Stomach smooth muscle (tissue), 2 donors: ENCODE data around the gene TAB2.

ENCODE experiments used
- H3K27ac ChIP-seq: one replicate; pipeline ENCODE4 v1.7.0; 2013; ENCODE audit warnings: mild to moderate bottlenecking, low read length, inconsistent platforms
- H3K27me3 ChIP-seq, 2 donors: one replicate each; pipeline ENCODE4 v1.7.0; 2013; ENCODE audit warnings: low read length in 2 of 2; ENCODE audit not compliant: insufficient read depth in 2 of 2, control insufficient read depth in 1 of 2
- H3K36me3 ChIP-seq, 2 donors: one replicate each; pipeline ENCODE4 v1.7.0; 2013; ENCODE audit warnings: low read length in 2 of 2; ENCODE audit not compliant: control insufficient read depth in 2 of 2, insufficient read depth in 2 of 2
- H3K4me1 ChIP-seq: one replicate; pipeline ENCODE4 v1.7.0; 2013; ENCODE audit warnings: low read length; ENCODE audit not compliant: control insufficient read depth, insufficient read depth
- H3K4me3 ChIP-seq, 2 donors: one replicate each; pipeline ENCODE4 v1.7.0; 2013; ENCODE audit warnings: low read length in 2 of 2
- H3K9ac ChIP-seq, 2 donors: one replicate each; pipeline ENCODE4 v1.7.0; 2013; ENCODE audit warnings: low read length in 2 of 2, mild to moderate bottlenecking in 1 of 2
- H3K9me3 ChIP-seq, 2 donors: one replicate each; pipeline ENCODE4 v1.7.0; 2013; ENCODE audit warnings: low read length in 2 of 2; ENCODE audit not compliant: control insufficient read depth in 2 of 2
- donor health status: healthy.
- donor health status: Pancreatic carcinoma.

Gene TAB2

DNA sequence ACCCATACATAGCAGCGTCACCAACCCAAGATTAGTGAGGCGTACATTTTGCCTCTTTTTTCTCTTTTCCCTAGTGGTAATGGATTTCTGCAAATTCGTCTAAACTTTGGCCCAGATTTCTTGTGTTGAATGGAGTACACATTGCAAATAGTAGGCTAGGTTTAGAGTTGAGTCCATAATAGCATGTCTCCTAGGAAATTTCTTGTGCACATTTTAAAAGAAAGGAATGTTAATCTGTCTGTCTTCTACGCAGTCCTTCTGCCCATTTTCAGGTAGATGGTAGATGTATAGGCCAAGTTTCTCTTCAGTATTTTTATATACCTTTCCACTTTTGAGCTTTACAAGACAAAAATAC is 15.7 kb downstream of the TAB2 start:
- peaks cover 2% of the 10 kb centered on the region for H3K4me1 ChIP-seq
- no peaks in the 10 kb centered on the region for H3K9me3 ChIP-seq
- H3K9ac ChIP-seq: no peak overlapping the region
- no peaks in the 10 kb centered on the region for H3K27me3 ChIP-seq
- no peaks in the 10 kb centered on the region for H3K36me3 ChIP-seq
- H3K27ac ChIP-seq: no peak overlapping the region
- no peak overlapping the region for H3K4me3 ChIP-seq

DNA sequence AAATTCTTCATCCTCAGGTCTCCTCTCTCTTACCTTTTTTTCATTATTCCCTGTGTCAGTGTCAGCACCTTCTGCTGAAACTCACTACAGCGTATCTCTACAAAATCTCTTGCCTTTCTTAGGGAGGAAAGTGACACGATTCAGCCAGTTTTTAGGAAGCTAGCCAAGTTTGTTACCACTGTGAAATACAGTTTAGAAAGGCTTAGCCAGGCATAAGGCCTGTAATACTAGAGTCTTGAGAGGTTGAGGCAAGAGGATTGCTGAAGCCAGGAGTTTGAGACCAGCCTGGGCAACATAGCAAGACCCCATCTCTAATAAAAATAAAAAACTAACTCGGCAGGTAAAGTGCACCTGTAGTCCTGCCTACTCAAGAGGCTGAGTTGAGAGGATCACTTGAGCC is 16.7 kb downstream of the TAB2 start:
- Histone ChIP-seq H3K27ac (no peak overlapping the region), H3K4me1 (peaks cover 2% of the 10 kb centered on the region), H3K9me3 (no peaks in the 10 kb centered on the region), H3K36me3 (no peaks in the 10 kb centered on the region), H3K27me3 (no peaks in the 10 kb centered on the region), H3K9ac (no peak overlapping the region), H3K4me3 (no peak overlapping the region)

DNA sequence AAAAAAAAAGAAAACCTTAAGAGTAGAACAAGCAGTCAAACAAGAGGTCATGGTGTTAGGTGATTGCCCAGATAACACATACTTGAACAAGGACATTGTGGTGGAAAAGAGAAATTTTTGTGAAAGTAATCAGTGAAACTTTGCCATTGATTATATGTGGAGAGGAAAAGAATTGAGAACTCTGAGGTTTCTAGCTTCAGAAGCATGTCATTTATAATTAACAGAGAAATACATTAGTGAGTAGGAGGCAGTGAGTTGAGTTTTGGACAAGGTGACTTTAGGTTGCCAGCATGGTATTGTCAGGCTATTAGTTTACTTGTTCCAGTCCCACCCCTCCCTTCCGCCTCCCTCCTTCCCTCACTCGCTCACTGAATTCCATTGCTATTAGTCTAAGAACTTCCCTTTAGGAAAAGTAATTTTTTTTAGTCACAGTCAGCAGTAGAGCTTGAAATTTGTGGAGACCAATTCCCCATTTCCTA is 17.2 kb downstream of the TAB2 start:
- Histone ChIP-seq H3K4me1 (peaks cover 2% of the 10 kb centered on the region), H3K36me3 (no peaks in the 10 kb centered on the region), H3K9me3 (no peaks in the 10 kb centered on the region), H3K4me3 (no peak overlapping the region), H3K27ac (no peak overlapping the region), H3K27me3 (no peaks in the 10 kb centered on the region), H3K9ac (no peak overlapping the region)

DNA sequence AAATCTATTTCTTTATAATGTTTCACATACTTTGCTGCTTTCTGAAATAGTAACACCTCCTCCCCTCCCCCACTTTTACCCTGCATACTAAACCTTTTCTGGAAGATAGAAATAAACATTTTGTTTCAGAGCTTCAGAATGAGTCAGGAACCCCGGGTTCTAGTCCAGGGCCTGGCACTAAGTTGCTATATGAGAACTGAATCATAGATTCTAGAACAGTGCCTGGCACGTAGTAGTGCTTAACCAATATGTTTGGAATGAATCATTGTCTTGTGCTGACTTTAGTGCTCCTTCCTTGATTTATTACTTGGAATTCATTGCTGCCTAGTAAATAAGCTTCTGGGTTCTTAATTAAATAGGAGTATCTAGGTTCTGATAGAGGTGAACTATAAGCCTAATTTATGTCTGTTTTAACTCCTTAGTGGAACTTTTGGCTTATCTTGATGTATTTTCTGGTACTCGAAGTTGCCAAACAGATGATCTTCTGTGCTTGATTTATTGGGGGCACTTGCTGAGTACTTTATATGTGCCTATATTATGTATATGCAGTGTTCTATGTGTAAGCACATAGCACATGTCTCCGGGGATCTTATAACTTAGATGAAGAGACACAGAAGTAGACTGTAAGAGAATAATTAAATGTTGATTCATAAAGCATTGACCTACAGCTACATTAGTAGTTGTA is 18.6 kb downstream of the TAB2 start:
- H3K9me3 ChIP-seq: no peaks in the 10 kb centered on the region
- H3K9ac ChIP-seq: no peak overlapping the region
- peak overlapping the region in 1 of 2 donors; percentile 31 for H3K4me3 ChIP-seq
- H3K4me1 ChIP-seq: peaks cover 2% of the 10 kb centered on the region
- no peaks in the 10 kb centered on the region for H3K27me3 ChIP-seq
- no peak overlapping the region for H3K27ac ChIP-seq
- no peaks in the 10 kb centered on the region for H3K36me3 ChIP-seq

DNA sequence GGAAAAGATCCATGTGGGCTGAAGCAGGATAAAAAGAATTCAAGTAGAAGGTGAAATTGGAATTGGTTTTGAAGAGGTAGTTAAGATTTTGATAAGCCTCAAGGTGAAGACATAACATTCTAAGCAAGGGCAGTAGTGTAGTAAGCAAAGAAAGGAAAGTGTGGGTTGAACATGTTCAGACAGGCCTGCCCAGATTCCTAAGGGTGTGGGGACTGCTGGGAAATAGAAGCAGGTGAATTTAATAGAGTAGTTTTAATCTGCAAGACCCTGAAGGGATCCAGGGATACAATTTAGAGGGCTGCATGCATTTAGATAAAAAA is 19.1 kb downstream of the TAB2 start:
- Histone ChIP-seq H3K4me3 (no peak overlapping the region), H3K27ac (no peak overlapping the region), H3K4me1 (peaks cover 2% of the 10 kb centered on the region)

DNA sequence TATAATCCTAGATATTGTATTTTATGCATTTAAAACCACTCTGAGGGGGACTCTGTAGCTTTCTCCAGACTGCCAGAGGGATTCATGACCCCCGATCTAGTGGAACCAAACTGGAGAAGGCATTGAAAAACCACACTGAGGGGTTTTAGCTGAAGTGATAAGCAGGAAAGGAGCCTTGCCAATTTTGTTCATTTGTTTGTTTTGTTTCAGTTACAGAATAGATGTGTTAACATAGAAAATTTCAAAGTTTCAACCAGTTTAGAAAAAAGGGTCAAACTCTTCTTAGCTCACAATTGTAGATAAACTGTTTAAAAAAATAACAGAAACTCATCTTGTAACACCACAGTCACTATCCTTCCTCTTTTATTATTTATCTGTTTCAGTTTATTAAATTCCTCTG is 19.8 kb downstream of the TAB2 start:
- H3K27me3 ChIP-seq: no peaks in the 10 kb centered on the region
- no peaks in the 10 kb centered on the region for H3K36me3 ChIP-seq
- H3K9me3 ChIP-seq: no peaks in the 10 kb centered on the region
- H3K4me3 ChIP-seq: no peak overlapping the region
- no peak overlapping the region for H3K9ac ChIP-seq
- no peak overlapping the region for H3K27ac ChIP-seq
- peaks cover 2% of the 10 kb centered on the region for H3K4me1 ChIP-seq

More for the DNA sequence above, 19.1 kb downstream of the TAB2 start:
- H3K27me3 ChIP-seq: no peaks in the 10 kb centered on the region
- no peaks in the 10 kb centered on the region for H3K9me3 ChIP-seq
- no peak overlapping the region for H3K9ac ChIP-seq
- H3K36me3 ChIP-seq: no peaks in the 10 kb centered on the region

DNA sequence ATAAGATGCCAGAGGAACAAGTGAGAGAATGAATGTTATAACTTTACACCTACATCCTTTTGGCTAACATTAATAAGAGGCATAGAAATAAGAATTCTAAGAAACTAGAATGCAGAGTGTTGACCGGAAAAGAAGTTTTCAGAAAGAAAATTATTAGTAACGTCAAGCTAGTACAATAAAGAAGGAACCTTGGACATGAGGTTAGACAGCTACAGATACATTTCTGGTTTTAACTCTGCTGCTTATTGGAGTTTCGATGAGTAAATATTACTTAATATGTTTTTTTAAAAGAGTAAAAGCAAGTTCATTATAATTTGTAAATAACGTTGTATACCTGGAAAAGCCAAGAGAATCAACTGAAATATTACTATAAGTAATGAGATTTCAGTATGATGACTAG is 22.7 kb downstream of the TAB2 start:
- Histone ChIP-seq H3K27ac (no peak overlapping the region), H3K27me3 (no peaks in the 10 kb centered on the region), H3K36me3 (no peaks in the 10 kb centered on the region), H3K9ac (no peak overlapping the region), H3K9me3 (no peaks in the 10 kb centered on the region), H3K4me1 (peaks cover 2% of the 10 kb centered on the region), H3K4me3 (no peak overlapping the region)

DNA sequence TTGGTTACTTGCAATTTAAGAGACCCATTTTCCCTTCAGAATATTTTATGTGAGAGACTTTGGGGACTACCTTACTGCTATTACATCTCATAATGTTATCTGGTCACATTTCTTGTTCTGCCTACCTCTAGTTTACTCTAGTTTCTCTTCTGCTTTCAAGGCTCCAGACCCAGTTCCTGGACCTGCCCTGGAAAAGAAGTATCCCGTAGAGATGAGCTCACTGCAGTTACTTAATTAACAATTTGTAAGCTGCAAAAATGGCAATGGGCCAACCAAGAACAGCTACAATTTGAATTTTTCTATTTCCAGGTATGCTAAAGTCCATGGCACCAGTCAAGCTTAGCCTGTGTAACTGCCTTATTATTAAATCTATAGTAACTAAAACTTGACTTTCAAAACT is 25.0 kb downstream of the TAB2 start:
- no peak overlapping the region for H3K9ac ChIP-seq
- H3K9me3 ChIP-seq: no peaks in the 10 kb centered on the region
- H3K4me3 ChIP-seq: no peak overlapping the region
- no peaks in the 10 kb centered on the region for H3K36me3 ChIP-seq
- no peaks in the 10 kb centered on the region for H3K27me3 ChIP-seq
- H3K4me1 ChIP-seq: no peaks in the 10 kb centered on the region
- H3K27ac ChIP-seq: no peak overlapping the region

DNA sequence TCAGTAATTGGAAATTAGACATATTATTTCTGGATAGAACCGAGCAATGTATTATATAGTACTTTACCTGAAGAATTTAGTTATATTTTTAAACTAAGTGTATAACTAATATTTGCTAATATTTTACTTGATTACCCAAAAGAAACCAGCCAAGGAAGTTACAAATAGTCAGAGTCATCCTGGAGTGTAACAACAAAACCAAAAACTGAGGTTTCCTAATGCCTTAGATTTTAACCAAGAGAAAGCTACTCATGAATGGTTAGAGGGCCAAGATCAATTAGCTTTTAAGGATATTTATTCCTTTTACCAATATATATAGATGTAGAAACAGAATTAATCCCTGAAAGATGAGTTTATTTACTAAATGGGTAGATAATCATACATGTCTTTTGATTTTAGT is 26.0 kb downstream of the TAB2 start:
- no peak overlapping the region for H3K27ac ChIP-seq
- H3K4me1 ChIP-seq: no peaks in the 10 kb centered on the region
- no peaks in the 10 kb centered on the region for H3K9me3 ChIP-seq
- H3K4me3 ChIP-seq: no peak overlapping the region
- H3K36me3 ChIP-seq: no peaks in the 10 kb centered on the region
- no peaks in the 10 kb centered on the region for H3K27me3 ChIP-seq
- H3K9ac ChIP-seq: no peak overlapping the region

DNA sequence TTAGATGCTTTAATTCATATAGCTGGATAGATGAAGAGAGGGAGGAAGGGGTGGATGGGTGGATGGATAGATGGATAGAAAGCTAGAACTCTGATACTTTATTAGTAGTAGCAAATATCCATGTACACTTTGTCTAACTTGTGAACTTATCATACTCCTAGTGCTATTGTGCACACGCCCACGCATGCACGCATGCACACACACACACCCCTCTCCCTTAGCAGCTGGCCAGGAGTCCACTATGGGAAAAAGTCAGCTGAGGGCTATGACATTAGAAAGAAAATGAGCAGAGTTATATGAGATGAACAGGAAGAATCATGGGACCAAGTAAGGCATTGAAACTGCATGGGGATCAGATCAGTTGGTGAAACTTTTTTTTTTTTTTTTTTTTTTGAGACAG is 28.6 kb downstream of the TAB2 start:
- H3K9me3 ChIP-seq: no peaks in the 10 kb centered on the region
- H3K4me1 ChIP-seq: no peaks in the 10 kb centered on the region
- no peak overlapping the region for H3K9ac ChIP-seq
- H3K36me3 ChIP-seq: no peaks in the 10 kb centered on the region
- no peak overlapping the region for H3K4me3 ChIP-seq
- H3K27me3 ChIP-seq: no peaks in the 10 kb centered on the region
- H3K27ac ChIP-seq: no peak overlapping the region

DNA sequence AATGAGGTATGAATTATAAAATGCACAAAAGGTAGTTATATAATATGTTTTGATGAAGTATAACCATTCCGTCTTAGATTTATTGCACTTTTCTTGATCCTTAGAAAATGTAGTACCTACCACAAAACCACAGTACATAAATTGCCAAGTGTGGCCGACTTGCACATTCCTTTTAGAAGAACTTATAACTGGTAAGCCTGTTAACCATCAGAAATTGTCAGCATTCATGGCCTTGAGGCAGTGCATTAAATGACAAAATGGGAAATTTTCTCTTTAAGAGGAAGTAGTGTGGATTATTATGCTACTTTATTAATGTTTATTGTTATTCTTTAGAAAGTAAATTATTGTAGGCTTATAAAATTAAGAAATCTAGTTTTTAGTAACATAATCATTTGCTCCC is 29.6 kb downstream of the TAB2 start:
- no peak overlapping the region for H3K9ac ChIP-seq
- no peaks in the 10 kb centered on the region for H3K36me3 ChIP-seq
- H3K27me3 ChIP-seq: no peaks in the 10 kb centered on the region
- H3K4me3 ChIP-seq: no peak overlapping the region
- no peaks in the 10 kb centered on the region for H3K9me3 ChIP-seq
- H3K27ac ChIP-seq: no peak overlapping the region
- no peaks in the 10 kb centered on the region for H3K4me1 ChIP-seq
